Hematopoietic multipotent progenitor cell treated with erythropoietin and hydrocortisone succinate and interleukin-3 and kit ligand, for 15 days (in vitro differentiated cells): ENCODE data around the gene LBX2.
"Not testable (repeated sequence)": the region's sequence is repeated elsewhere in the genome, so short reads cannot be mapped to it uniquely, and the experiment has no call there.

Source experiments
- DNase-seq: peaks from one replicate; pipeline ENCODE4 v3.0.0-alpha.2; 2015; ENCODE audit warnings: low spot score

LBX2 gene

GRCh38 chr2:74482801-74483674, 16.4 kb downstream of the LBX2 start, which contains the start of the genes CCDC142 and TTC31:
Gene CCDC142 (minus strand): TSS chr2:74482998. CDS start chr2:74482837, 161 bp downstream.
Gene TTC31 (plus strand): TSS chr2:74483081. CDS start chr2:74483096, 15 bp downstream.
- peak; percentile 98 for DNase-seq

- DNase-seq = peak; percentile 18
Observed at GRCh38 chr2:74481961-74482800, 17.2 kb downstream of the LBX2 start.

GRCh38 chr2:74481431-74481830, 18.0 kb downstream of the LBX2 start:
- no peak for DNase-seq

- no peak for DNase-seq
Observed at GRCh38 chr2:74474899-74475298, 24.5 kb downstream of the LBX2 start.

GRCh38 chr2:74474481-74474880, 24.9 kb downstream of the LBX2 start:
- no peak for DNase-seq

- no peak for DNase-seq
Observed at GRCh38 chr2:74472945-74473258, 26.5 kb downstream of the LBX2 start.

- DNase-seq = peak; percentile 95
Observed at GRCh38 chr2:74472086-74472944, 27.1 kb downstream of the LBX2 start, which contains the start of gene MRPL53. Gene MRPL53 (minus strand): TSS chr2:74472680. CDS start chr2:74472660, 20 bp downstream.

GRCh38 chr2:74471332-74472065, 27.9 kb downstream of the LBX2 start:
- no peak for DNase-seq

- DNase-seq = not testable (repeated sequence)
Observed at GRCh38 chr2:74470742-74471141, 28.7 kb downstream of the LBX2 start.

GRCh38 chr2:74464406-74464805, 35.0 kb downstream of the LBX2 start:
- no peak for DNase-seq

GRCh38 chr2:74462786-74463105, 36.7 kb downstream of the LBX2 start:
- DNase-seq = no peak

GRCh38 chr2:74462054-74462785, 37.2 kb downstream of the LBX2 start:
- DNase-seq = no peak

- DNase-seq = no peak
Observed at GRCh38 chr2:74461187-74462053, 38.0 kb downstream of the LBX2 start.

GRCh38 chr2:74460187-74460586, 39.2 kb downstream of the LBX2 start:
- DNase-seq = not testable (repeated sequence)

GRCh38 chr2:74459503-74460118, 39.8 kb downstream of the LBX2 start:
- not testable (repeated sequence) for DNase-seq

GRCh38 chr2:74458938-74459363, 40.5 kb downstream of the LBX2 start:
- no peak for DNase-seq

GRCh38 chr2:74458132-74458937, 41.1 kb downstream of the LBX2 start, which contains the start of gene WBP1:
Gene WBP1 (plus strand): TSS chr2:74458438. CDS start chr2:74458603, 165 bp downstream.
- peak; percentile 99 for DNase-seq

- peak; percentile 34 for DNase-seq
Observed at GRCh38 chr2:74457549-74458131, 41.8 kb downstream of the LBX2 start.
